BE2C (cell line): ENCODE results near the gene TMEM190.
A peak's percentile ranks its signal among the peaks of the same experiment; 100 is the strongest.

Source experiments
- DNase-seq: peaks from one replicate; pipeline ENCODE4 v3.0.0-alpha.2; 2020
- H3K27me3 ChIP-seq: fragments of 250-450 bp; sonication (Bioruptor Pico); 2 replicates; pipeline ENCODE4 v1.5.1; 2020; ENCODE audit warnings: mild to moderate bottlenecking
- H3K36me3 ChIP-seq: fragments of 250-450 bp; sonication (Bioruptor Pico); 2 replicates; pipeline ENCODE4 v1.5.1; 2020; ENCODE audit warnings: mild to moderate bottlenecking
- H3K4me1 ChIP-seq: fragments of 250-450 bp; sonication (Bioruptor Pico); 2 replicates; pipeline ENCODE4 v1.5.1; 2020
- H3K4me3 ChIP-seq: 2 replicates; pipeline ENCODE4 v1.5.1; 2011; ENCODE audit warnings: low read depth, low read length
- H3K9me3 ChIP-seq: fragments of 250-450 bp; sonication (Bioruptor Pico); 2 replicates; pipeline ENCODE4 v1.5.1; 2020
- CTCF ChIP-seq: IDR thresholded peaks from 2 replicates; pipeline ENCODE4 v1.5.1; 2012; ENCODE audit warnings: mild to moderate bottlenecking, low read depth, low read length

The TMEM190 gene

GRCh38 chr19:55354698-55355212 is 21.9 kb upstream of the TMEM190 start, which contains the start of gene COX6B2:
TSS of gene COX6B2 (minus strand) at chr19:55354719. CDS start at chr19:55354521, 198 bp downstream.
- Histone ChIP-seq H3K4me3 (peak within 1 kb of the TSS; percentile 39), H3K36me3 (no peaks in the 10 kb centered on the region), H3K9me3 (no peaks in the 10 kb centered on the region), H3K4me1 (no peaks in the 10 kb centered on the region; the same call in 1 of the 2 replicates), H3K27me3 (peaks cover 42% of the 10 kb centered on the region)
- no peak for DNase-seq
- no peak for TF ChIP-seq CTCF

GRCh38 chr19:55355213-55355821 is 21.3 kb upstream of the TMEM190 start:
- DNase-seq = no peak
- Histone ChIP-seq H3K9me3 (no peaks in the 10 kb centered on the region), H3K4me1 (no peaks in the 10 kb centered on the region; the same call in 1 of the 2 replicates), H3K36me3 (no peaks in the 10 kb centered on the region), H3K27me3 (peaks cover 42% of the 10 kb centered on the region), H3K4me3 (no peak overlapping the region)
- no peak for TF ChIP-seq CTCF

- Histone ChIP-seq H3K9me3 (no peaks in the 10 kb centered on the region), H3K36me3 (no peaks in the 10 kb centered on the region), H3K27me3 (peaks cover 18% of the 10 kb centered on the region), H3K4me3 (no peak overlapping the region), H3K4me1 (no peaks in the 10 kb centered on the region; the same call in 1 of the 2 replicates)
- TF ChIP-seq CTCF = no peak
- no peak for DNase-seq
These were observed 18.1 kb upstream of the TMEM190 start for GRCh38 chr19:55358493-55358892.

GRCh38 chr19:55358943-55359908 is 17.4 kb upstream of the TMEM190 start:
- H3K36me3 ChIP-seq = no peaks in the 10 kb centered on the region
- no peak overlapping the region for H3K4me3 ChIP-seq
- TF ChIP-seq CTCF = no peak
- DNase-seq = peak; percentile 67
- no peaks in the 10 kb centered on the region for H3K9me3 ChIP-seq
- H3K27me3 ChIP-seq = peaks cover 15% of the 10 kb centered on the region
- no peaks in the 10 kb centered on the region; the same call in 1 of the 2 replicates for H3K4me1 ChIP-seq

- Histone ChIP-seq H3K9me3 (no peaks in the 10 kb centered on the region), H3K4me3 (no peak overlapping the region), H3K4me1 (no peaks in the 10 kb centered on the region; the same call in 1 of the 2 replicates), H3K27me3 (peaks cover 4% of the 10 kb centered on the region), H3K36me3 (no peaks in the 10 kb centered on the region)
- no peak for DNase-seq
- TF ChIP-seq CTCF = no peak
These were observed 15.7 kb upstream of the TMEM190 start for GRCh38 chr19:55360902-55361301.
